ENCODE measurements around the gene SVIL.
"Not testable (repeated sequence)": the region's sequence is repeated elsewhere in the genome, so short reads cannot be mapped to it uniquely, and the experiment has no call there.

SVIL gene

DNA sequence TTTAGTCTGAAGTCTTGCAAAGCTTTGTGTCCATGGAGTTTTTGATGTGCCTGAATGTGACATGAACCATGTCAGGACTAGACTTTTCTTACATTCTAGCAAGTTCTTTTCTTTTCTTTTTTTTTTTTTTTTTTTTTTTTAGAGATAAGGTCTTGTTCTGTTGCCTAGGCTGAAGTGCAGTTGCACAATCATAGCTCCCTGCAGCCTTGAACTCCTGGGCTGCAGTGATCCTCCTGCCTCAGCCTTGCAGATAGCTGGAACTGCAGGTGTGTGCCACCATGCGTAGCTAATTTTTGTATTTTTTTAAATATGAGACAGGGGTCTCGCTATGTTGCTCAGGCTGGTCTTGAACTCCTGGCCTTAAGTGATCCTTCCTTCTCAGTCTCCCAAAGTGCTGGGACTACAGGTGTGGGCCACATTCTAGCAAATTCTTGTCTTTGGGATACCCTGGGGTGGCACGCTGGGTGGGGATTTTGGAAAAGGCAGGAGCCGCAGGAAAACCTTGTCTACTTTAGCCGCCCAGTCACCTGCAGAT is 152.8 kb downstream of the SVIL start:
- Mint-ChIP-seq H3K36me3 (ENCODE audit: low read depth) (peaks cover 95% of the 10 kb centered on the region), H3K27ac (no peak overlapping the region), H3K4me1 (ENCODE audit: low read depth) (peaks cover 8% of the 10 kb centered on the region), H3K27me3 (no peaks in the 10 kb centered on the region), H3K4me3 (no peak overlapping the region), H3K9me3 (no peaks in the 10 kb centered on the region)
- intact Hi-C loops (cut with micrococcal nuclease), result no loop called here

DNA sequence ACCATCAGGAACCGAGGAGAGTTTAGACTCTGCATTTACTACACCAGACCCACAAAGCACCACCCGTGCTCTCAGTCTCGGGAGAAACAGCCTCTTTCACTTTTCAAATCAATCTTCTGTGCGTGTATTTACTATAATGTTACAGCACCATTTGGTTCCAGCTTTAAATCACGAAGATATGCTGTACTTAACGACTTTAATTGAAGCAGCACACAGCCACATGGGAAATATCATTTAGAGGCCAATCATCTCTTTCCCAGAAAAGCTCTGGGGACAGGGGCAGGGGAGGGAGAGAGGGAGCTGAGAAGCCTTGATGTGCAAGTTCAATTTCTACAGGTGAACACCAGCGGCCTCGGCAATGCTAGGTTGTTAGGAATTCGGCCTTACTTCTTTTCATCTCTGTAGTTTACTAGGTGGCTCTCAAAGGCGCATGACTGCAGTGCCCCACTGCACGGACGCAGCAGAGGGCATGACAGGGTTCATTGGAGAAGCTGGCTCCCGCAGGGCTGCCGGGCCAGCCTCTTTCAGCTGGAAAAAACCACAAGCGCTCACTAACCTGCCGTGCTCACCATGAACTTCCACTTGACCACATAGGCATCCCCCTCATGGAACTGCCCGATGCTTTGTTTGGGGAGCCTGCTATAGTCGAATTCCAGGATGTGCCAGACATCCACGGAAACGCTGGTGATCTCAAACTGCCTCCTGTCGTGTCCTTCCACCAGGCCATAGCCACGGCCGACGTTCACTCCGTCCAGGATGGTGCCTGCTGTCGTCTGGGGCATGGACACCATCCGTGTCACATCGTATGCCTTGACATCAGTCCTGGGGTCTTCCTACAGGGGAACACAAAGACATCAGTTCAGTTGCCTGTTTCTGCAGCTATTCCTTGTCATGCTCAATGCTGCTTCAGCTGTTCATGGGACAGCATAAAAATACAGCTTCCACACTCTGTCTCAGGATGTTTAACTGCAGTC is 154.5 kb downstream of the SVIL start:
- H3K36me3 Mint-ChIP-seq (ENCODE audit: low read depth), result peaks cover 88% of the 10 kb centered on the region
- no peaks in the 10 kb centered on the region for H3K9me3 Mint-ChIP-seq
- intact Hi-C loops (cut with micrococcal nuclease), result no loop called here
- H3K4me3 Mint-ChIP-seq, result no peak overlapping the region
- H3K27ac Mint-ChIP-seq, result no peak overlapping the region
- no peaks in the 10 kb centered on the region for H3K27me3 Mint-ChIP-seq
- H3K4me1 Mint-ChIP-seq (ENCODE audit: low read depth), result no peaks in the 10 kb centered on the region

GRCh38 chr10:29479081-29479925 is 155.5 kb downstream of the SVIL start:
- intact Hi-C loops (cut with micrococcal nuclease), result no loop called here
- Mint-ChIP-seq H3K27me3 (no peaks in the 10 kb centered on the region), H3K36me3 (ENCODE audit: low read depth) (peaks cover 82% of the 10 kb centered on the region), H3K27ac (no peak overlapping the region), H3K4me3 (no peak overlapping the region), H3K4me1 (ENCODE audit: low read depth) (no peaks in the 10 kb centered on the region), H3K9me3 (no peaks in the 10 kb centered on the region)

DNA sequence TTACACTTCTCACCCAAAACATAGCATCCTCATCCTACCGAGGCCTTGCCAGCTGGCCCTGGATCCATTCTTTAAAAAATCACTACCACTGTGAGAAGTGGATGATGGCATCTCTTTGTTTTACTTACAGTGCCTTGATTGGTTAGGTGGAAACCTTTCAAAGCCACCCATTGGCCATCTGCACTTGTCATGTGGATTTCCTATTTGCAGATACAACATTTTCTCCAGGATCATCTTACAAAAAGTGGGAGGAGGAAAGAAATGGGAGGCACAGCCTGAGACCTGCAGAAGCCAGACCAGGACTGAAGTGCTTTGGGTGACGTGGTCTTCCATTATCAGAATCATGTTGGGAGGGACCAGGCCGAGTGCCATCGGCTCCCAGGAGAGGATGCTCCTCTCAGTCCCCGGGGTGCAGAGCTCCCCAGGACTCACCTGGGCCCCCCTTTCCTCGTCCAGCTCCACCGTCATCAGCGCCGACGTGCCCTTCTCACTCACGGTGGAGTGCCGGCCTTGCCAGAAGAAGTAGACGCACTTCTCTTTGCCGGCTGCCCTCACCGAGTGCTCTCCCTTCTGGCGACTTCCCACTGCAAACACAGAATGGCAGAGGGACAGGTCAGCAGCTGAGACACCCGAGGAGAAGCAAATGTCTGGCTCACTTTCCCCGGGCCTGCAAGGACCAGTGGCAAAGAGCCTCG is 161.2 kb downstream of the SVIL start:
- H3K4me3 Mint-ChIP-seq, result no peak overlapping the region
- no peaks in the 10 kb centered on the region for H3K27me3 Mint-ChIP-seq
- no peaks in the 10 kb centered on the region for H3K4me1 Mint-ChIP-seq (ENCODE audit: low read depth)
- H3K36me3 Mint-ChIP-seq (ENCODE audit: low read depth), result peaks cover 88% of the 10 kb centered on the region
- no peak overlapping the region for H3K27ac Mint-ChIP-seq
- H3K9me3 Mint-ChIP-seq, result no peaks in the 10 kb centered on the region
- intact Hi-C loops (cut with micrococcal nuclease), result no loop called here

GRCh38 chr10:29473087-29473356 is 161.7 kb downstream of the SVIL start:
- H3K4me1 Mint-ChIP-seq (ENCODE audit: low read depth), result no peaks in the 10 kb centered on the region
- no peaks in the 10 kb centered on the region for H3K27me3 Mint-ChIP-seq
- no peak overlapping the region for H3K4me3 Mint-ChIP-seq
- peaks cover 88% of the 10 kb centered on the region for H3K36me3 Mint-ChIP-seq (ENCODE audit: low read depth)
- H3K9me3 Mint-ChIP-seq, result no peaks in the 10 kb centered on the region
- intact Hi-C loops (cut with micrococcal nuclease), result no loop called here
- no peak overlapping the region for H3K27ac Mint-ChIP-seq

DNA sequence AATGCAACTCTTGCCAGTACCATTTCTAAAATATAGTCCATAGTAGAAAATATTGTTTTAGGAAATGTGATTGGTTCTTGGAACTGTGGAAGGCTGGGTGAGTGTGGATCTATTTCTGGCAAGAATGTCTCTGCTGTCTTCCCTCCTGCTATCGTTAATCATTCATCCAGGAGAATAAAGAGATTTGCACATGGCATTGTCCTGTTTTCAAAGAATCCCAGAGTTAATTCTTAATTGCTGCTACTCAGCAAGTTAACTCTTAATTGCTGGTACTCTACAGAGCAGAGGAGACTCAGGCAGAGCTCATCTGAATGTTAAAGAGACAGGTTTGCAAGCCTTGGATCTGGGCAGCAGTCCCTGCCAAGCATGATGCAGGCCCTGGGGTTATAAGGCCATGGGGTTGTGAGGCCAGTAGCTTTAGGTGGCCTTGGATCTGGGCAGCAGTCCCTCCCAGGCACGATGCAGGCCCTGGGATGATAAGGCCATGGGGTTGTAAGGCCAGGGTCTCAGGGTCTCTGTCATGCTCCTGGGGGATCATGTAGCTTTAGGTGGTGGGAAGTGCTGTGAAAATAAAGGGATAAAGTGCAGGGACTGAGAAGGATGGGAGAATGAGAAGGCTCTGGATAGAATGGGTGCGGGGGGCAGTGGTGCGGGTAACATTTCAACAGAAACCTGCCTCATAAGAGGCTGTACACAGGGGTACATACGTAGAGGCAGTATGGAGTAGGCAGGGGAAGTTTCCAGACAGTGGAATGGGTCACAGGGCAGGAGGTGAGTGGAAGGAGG is 162.3 kb downstream of the SVIL start:
- Mint-ChIP-seq H3K9me3 (no peaks in the 10 kb centered on the region), H3K27ac (no peak overlapping the region), H3K4me3 (no peak overlapping the region), H3K27me3 (no peaks in the 10 kb centered on the region), H3K4me1 (ENCODE audit: low read depth) (no peaks in the 10 kb centered on the region), H3K36me3 (ENCODE audit: low read depth) (peaks cover 88% of the 10 kb centered on the region)
- intact Hi-C loops (cut with micrococcal nuclease), result no loop called here

- intact Hi-C loops (cut with micrococcal nuclease), result no loop called here
- Mint-ChIP-seq H3K27ac (no peak overlapping the region), H3K9me3 (no peaks in the 10 kb centered on the region), H3K4me1 (ENCODE audit: low read depth) (no peaks in the 10 kb centered on the region), H3K36me3 (ENCODE audit: low read depth) (peaks cover 88% of the 10 kb centered on the region), H3K4me3 (no peak overlapping the region), H3K27me3 (no peaks in the 10 kb centered on the region)
Measured at GRCh38 chr10:29471544-29471859, 163.3 kb downstream of the SVIL start.

- no peaks in the 10 kb centered on the region for H3K27me3 Mint-ChIP-seq
- no peaks in the 10 kb centered on the region for H3K4me1 Mint-ChIP-seq (ENCODE audit: low read depth)
- H3K36me3 Mint-ChIP-seq (ENCODE audit: low read depth), result peaks cover 93% of the 10 kb centered on the region
- H3K9me3 Mint-ChIP-seq, result no peaks in the 10 kb centered on the region
- no peak overlapping the region for H3K4me3 Mint-ChIP-seq
- intact Hi-C loops (cut with micrococcal nuclease), result no loop called here
- H3K27ac Mint-ChIP-seq, result no peak overlapping the region
Measured at GRCh38 chr10:29470843-29471543, 163.8 kb downstream of the SVIL start.

GRCh38 chr10:29470355-29470705 is 164.4 kb downstream of the SVIL start:
- H3K4me1 Mint-ChIP-seq (ENCODE audit: low read depth), result no peaks in the 10 kb centered on the region
- H3K4me3 Mint-ChIP-seq, result no peak overlapping the region
- H3K27ac Mint-ChIP-seq, result no peak overlapping the region
- intact Hi-C loops (cut with micrococcal nuclease), result no loop called here
- H3K36me3 Mint-ChIP-seq (ENCODE audit: low read depth), result peaks cover 93% of the 10 kb centered on the region
- H3K9me3 Mint-ChIP-seq, result no peaks in the 10 kb centered on the region
- H3K27me3 Mint-ChIP-seq, result no peaks in the 10 kb centered on the region

DNA sequence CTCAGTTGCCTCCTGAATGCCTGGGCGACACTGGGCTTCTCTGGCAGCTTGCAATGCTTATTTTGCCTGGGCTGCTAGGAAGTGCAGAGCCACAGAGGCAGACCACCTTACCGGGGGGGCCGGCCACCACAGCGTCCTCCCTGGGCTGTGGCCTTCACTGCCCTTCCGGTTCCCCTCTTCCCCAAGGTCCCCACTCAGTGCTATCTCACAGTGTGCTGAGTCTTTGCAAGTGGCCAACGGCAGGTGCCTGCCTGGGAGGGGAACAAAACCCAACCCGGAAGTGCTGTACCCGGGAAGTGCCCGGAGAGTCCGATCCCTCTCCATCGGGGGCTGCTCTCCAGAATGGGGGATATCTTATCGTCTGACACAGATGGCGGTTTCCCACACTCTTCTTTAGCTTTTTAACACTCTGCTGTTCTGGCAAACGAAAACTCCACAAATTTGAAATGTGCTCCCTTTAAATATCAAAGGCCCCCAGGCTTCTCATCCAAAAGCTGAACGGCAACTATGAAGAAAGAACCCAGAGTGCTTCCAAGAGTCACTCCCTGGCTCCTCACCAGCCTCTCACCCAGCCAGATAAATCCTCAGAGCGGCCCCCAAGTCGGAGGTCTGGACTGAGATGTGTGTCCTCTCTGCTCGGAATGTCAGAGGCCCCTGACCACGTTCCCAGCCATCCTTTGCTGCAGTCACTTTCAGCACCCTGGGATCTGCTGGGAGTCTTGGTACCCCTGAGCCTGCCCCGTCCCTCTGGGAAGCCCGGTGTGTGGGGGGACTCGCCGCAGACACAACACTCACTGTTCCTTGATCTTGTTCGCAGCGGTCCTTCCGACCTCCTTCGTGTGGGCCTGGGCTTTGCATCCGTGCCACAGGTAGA is 165.1 kb downstream of the SVIL start:
- Mint-ChIP-seq H3K4me3 (no peak overlapping the region), H3K36me3 (ENCODE audit: low read depth) (peaks cover 96% of the 10 kb centered on the region), H3K27me3 (no peaks in the 10 kb centered on the region), H3K4me1 (ENCODE audit: low read depth) (no peaks in the 10 kb centered on the region), H3K9me3 (no peaks in the 10 kb centered on the region), H3K27ac (no peak overlapping the region)
- intact Hi-C loops (cut with micrococcal nuclease), result no loop called here

DNA sequence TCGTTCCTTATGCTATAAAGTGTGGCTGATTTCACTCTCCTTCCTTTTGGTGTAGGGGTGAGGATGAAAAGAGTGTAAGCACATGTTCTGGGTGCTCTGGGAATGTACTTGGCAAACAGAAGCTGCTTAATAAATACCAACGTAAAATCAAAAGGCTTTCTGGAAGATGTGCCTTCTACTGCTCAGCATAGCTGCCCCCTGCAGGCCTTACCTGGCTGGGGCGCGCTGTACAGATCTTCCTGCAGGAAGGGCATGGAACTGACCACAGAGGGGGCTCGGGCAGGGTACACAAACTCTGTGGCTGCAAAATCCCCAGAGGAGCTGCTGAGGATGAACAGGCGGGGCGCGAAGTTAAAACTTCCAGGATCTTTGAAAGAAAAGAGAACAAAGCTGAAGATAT is 169.4 kb downstream of the SVIL start:
- intact Hi-C loops (cut with micrococcal nuclease), result no loop called here
- H3K9me3 Mint-ChIP-seq, result peaks cover 10% of the 10 kb centered on the region
- no peak overlapping the region for H3K4me3 Mint-ChIP-seq
- no peak overlapping the region for H3K27ac Mint-ChIP-seq
- no peaks in the 10 kb centered on the region for H3K27me3 Mint-ChIP-seq
- H3K4me1 Mint-ChIP-seq (ENCODE audit: low read depth), result no peaks in the 10 kb centered on the region
- peaks cover 98% of the 10 kb centered on the region for H3K36me3 Mint-ChIP-seq (ENCODE audit: low read depth)

GRCh38 chr10:29464671-29465171 is 170.1 kb downstream of the SVIL start:
- Mint-ChIP-seq H3K9me3 (peaks cover 11% of the 10 kb centered on the region), H3K36me3 (ENCODE audit: low read depth) (peaks cover 98% of the 10 kb centered on the region)
- H3K27ac Mint-ChIP-seq; intact Hi-C loops (cut with micrococcal nuclease); H3K27me3 Mint-ChIP-seq; H3K4me1 Mint-ChIP-seq (ENCODE audit: low read depth); H3K4me3 Mint-ChIP-seq: not testable (repeated sequence)

All from dendritic cell treated with granulocyte-macrophage colony-stimulating factor and Interleukin-4, amounts not matched to agents 40 ng/mL and 50 ng/mL, for 4 days (primary cell).